Fibroblast of gingiva (primary cell): ENCODE data around the gene ACSL5.

Source experiments
- DNase-seq: peaks from one replicate; pipeline ENCODE4 v3.0.0-alpha.2; 2011; ENCODE audit warnings: low read depth

ACSL5 gene

GRCh38 chr10:112409755-112410154, 35.8 kb downstream of the ACSL5 start:
- no peak for DNase-seq

- DNase-seq = no peak
These were observed 38.8 kb downstream of the ACSL5 start for GRCh38 chr10:112412696-112413095.

GRCh38 chr10:112421731-112422130, 47.8 kb downstream of the ACSL5 start:
- DNase-seq = no peak

- no peak for DNase-seq
These were observed 50.7 kb downstream of the ACSL5 start for GRCh38 chr10:112424651-112425050.

- DNase-seq = no peak
These were observed 52.2 kb downstream of the ACSL5 start for GRCh38 chr10:112426111-112426510.

- DNase-seq = no peak
These were observed 55.2 kb downstream of the ACSL5 start for GRCh38 chr10:112429147-112429546.

GRCh38 chr10:112429654-112430230, 55.8 kb downstream of the ACSL5 start:
- no peak for DNase-seq

- no peak for DNase-seq
These were observed 59.2 kb downstream of the ACSL5 start for GRCh38 chr10:112433136-112433535.

- DNase-seq = peak; percentile 25
These were observed 61.2 kb downstream of the ACSL5 start for GRCh38 chr10:112434988-112435619.

- DNase-seq = no peak
These were observed 64.4 kb downstream of the ACSL5 start for GRCh38 chr10:112438356-112438755.

GRCh38 chr10:112441520-112441919, 67.6 kb downstream of the ACSL5 start:
- DNase-seq = no peak

GRCh38 chr10:112442063-112442462, 68.1 kb downstream of the ACSL5 start:
- no peak for DNase-seq

GRCh38 chr10:112446055-112446854, 72.3 kb downstream of the ACSL5 start:
- DNase-seq = no peak

GRCh38 chr10:112446855-112447619, 73.1 kb downstream of the ACSL5 start, which contains the start of the genes VTI1A and ZDHHC6:
TSS of gene VTI1A (plus strand) at chr10:112447215. CDS start at chr10:112447374, 159 bp downstream.
TSS of gene ZDHHC6 (minus strand) at chr10:112446914. CDS start at chr10:112445436, 1,478 bp downstream.
- DNase-seq = peak; percentile 81

GRCh38 chr10:112447620-112447928, 73.7 kb downstream of the ACSL5 start:
- DNase-seq = no peak

- no peak for DNase-seq
These were observed 75.0 kb downstream of the ACSL5 start for GRCh38 chr10:112448888-112449287.

- no peak for DNase-seq
These were observed 81.2 kb downstream of the ACSL5 start for GRCh38 chr10:112454910-112455779.

- no peak for DNase-seq
These were observed 82.6 kb downstream of the ACSL5 start for GRCh38 chr10:112456533-112456932.

GRCh38 chr10:112460366-112460765, 86.5 kb downstream of the ACSL5 start:
- DNase-seq = no peak

GRCh38 chr10:112461029-112461887, 87.3 kb downstream of the ACSL5 start:
- peak; percentile 38 for DNase-seq
